ENCODE data around the gene PATJ.

PATJ gene

DNA sequence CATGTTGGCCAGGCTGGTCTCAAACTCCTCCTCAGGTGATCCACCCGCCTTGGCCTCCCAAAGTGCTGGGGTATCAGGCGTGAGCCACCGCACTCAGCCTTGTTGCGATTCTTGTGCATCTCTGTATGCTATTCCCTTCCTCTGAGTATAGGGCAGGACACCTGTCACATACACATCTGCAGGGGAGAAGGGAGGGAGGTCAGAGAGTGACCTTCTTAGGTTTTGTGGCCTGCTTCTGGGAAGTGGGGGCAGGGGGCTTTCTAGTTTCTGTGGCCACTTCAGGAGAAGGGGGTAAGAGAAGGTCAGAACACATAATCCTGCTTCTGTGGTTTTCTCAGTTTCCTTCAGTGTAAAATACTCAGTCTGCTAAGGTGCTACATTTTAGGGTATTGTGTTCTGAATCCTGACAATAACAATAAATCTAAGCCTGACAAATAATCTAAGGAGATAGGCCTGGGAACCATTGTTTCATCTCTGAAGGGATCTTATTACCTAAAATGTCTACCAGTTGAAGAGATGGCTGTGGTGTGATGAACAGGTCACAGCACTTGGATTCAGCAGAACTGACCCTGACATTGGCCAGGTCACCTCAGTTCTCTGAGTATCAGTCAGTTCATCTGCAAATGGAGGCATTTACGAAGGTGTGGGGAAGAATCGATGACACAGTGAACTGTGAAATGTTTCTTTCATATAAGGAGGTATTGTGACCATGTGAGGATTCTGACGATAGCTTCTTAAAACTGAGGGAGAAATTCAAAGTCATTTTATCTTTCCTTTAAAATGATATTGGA, 239.8 kb downstream of the PATJ start:
- TF ChIP-seq, protein P1, sequence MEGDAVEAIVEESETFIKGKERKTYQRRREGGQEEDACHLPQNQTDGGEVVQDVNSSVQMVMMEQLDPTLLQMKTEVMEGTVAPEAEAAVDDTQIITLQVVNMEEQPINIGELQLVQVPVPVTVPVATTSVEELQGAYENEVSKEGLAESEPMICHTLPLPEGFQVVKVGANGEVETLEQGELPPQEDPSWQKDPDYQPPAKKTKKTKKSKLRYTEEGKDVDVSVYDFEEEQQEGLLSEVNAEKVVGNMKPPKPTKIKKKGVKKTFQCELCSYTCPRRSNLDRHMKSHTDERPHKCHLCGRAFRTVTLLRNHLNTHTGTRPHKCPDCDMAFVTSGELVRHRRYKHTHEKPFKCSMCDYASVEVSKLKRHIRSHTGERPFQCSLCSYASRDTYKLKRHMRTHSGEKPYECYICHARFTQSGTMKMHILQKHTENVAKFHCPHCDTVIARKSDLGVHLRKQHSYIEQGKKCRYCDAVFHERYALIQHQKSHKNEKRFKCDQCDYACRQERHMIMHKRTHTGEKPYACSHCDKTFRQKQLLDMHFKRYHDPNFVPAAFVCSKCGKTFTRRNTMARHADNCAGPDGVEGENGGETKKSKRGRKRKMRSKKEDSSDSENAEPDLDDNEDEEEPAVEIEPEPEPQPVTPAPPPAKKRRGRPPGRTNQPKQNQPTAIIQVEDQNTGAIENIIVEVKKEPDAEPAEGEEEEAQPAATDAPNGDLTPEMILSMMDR (conservative IDR thresholded peaks at IDR 0.05; ENCODE audit: low read length), result no peak
- no peak for DNase-seq (ENCODE audit: low read depth)
- no peak overlapping the region for H3K4me3 ChIP-seq (ENCODE audit: low read length)

DNA sequence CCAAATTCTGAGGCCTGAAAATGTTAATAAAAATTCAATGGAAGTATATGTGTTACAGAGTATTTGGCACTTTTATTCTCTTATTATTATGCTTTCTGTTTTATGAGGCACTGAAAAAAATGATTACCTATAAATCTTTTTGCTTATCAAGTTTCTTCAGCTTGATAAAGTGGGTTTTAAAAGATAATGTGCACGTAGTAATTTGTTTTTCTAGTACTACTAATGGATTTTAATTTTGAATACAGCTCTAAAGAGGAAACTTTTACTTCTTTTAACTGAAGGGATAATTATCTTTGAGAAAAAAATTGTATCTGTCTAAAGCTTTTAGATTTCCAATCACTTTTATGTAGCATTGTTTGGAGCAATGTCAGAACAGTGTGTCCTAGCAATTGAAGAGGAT, 241.0 kb downstream of the PATJ start:
- TF ChIP-seq, protein P1 (conservative IDR thresholded peaks at IDR 0.05; ENCODE audit: low read length), result no peak
- no peak overlapping the region for H3K4me3 ChIP-seq (ENCODE audit: low read length)
- DNase-seq (ENCODE audit: low read depth), result no peak

DNA sequence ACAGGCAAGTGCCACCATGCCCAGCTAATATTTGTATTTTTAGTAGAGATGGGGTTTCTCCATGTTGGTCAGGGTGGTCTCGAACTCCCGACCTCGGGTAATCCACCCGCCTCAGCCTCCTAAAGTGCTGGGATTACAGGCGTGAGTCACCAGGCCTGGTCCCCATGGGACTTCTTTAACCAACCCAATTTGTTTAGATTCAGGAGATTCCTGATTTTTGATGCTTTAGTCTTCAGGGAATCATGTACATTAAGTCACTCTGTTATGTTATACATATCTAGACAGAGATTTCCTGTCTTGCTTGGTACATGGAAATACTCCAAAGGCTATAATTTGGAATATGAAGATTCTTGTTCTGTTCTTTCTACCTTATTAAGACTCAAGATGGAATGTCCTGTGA, 250.0 kb downstream of the PATJ start:
- no peak overlapping the region for H3K4me3 ChIP-seq (ENCODE audit: low read length)
- DNase-seq (ENCODE audit: low read depth), result no peak
- TF ChIP-seq, protein P1 (conservative IDR thresholded peaks at IDR 0.05; ENCODE audit: low read length), result no peak

DNA sequence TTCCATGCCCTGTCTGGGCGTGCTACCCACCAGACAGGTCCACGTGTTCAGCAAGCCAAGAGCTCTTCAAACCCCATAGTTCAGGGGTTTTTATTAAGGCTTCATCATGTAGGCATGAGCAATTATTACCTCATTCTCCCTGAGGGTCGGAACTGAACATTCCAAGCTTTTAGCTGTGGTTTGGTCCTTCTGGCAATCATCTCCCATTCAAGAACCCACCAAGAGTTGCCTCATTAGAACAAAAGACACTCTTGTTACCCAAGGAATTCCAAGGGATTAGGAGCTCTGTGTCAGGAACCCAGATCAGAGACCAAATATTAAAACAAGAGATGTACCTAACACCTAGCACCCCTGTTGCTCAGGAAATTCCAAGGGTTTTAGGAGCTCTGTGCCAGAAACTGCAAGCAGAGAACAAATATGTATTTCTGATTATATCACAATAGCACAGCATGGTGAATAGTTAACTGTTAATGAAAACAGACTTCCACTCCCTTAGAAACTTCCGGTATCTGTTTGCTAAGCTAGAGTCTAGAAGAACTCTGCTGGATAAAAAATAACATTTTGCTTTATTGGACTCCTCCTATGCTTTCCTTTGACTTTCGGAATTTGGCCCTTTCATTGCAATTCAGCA, 251.2 kb downstream of the PATJ start:
- H3K4me3 ChIP-seq (ENCODE audit: low read length), result no peak overlapping the region
- DNase-seq (ENCODE audit: low read depth), result no peak
- TF ChIP-seq, protein P1 (conservative IDR thresholded peaks at IDR 0.05; ENCODE audit: low read length), result no peak

DNA sequence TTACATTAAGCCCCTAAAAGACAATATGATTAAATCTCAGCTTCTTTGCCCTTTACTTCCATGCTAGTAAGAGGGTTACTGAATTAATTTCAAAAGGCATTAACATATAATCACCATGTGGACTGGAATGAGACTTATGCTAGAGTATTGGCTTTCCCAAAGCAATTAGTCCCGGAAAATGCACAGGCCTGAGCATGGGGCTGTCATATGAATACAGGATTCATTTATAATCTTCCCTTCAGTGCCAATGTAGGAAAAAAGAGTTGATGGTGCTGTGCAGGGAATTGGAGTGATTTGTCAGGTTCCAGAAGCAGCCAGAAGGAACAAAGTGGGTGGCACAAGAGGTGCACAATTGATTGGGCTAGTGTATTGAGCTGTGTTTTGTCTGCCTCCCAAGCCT, 253.4 kb downstream of the PATJ start:
- TF ChIP-seq, protein P1 (conservative IDR thresholded peaks at IDR 0.05; ENCODE audit: low read length), result no peak
- no peak for DNase-seq (ENCODE audit: low read depth)
- H3K4me3 ChIP-seq (ENCODE audit: low read length), result no peak overlapping the region

DNA sequence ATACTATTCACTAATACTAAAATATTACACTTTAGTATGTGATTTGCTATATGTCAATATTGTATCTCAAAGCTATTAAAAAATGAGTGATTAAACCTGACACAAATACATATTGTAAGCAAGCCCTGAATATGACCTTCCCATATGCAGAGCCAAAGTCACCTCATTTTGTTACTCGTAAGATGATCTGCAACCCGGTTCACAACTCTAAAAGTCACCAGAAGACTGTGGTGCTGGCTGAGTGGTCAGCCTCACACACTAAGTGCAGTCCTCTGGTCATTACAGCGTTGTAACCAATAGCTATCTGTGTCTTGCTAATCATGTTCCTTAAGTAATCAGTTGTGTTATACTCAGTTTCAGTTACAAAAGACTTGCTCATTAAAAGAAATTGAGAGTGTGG, 254.8 kb downstream of the PATJ start:
- DNase-seq (ENCODE audit: low read depth), result no peak
- TF ChIP-seq, protein P1 (conservative IDR thresholded peaks at IDR 0.05; ENCODE audit: low read length), result no peak
- no peak overlapping the region for H3K4me3 ChIP-seq (ENCODE audit: low read length)

DNA sequence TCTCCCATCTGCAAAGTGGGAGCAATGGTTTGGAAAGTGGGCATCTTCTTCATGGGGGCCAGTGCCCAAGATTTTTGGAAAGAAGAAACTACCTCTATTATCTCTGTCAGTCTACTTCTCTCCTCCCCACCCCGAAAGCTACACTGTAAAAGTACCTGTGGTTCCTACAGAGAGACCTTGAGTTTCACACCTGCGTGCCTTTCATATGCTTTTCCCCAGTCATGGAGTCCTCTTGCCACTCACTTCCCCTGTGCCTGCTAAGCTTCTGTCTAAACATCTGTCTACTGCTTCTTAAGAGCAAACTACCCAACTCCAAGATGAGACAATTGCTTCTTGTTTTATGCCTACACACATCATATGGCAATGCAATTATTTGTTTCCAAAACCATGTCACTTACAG, 261.5 kb downstream of the PATJ start:
- no peak overlapping the region for H3K4me3 ChIP-seq (ENCODE audit: low read length)
- DNase-seq (ENCODE audit: low read depth), result no peak
- TF ChIP-seq, protein P1 (conservative IDR thresholded peaks at IDR 0.05; ENCODE audit: low read length), result no peak
